Measurements from ENCODE around the gene DOCK11. TPM values are rescaled to one million over a fixed set of nuclear protein-coding genes. Genes with fewer than 3 reads are reported as not detected.

Gene DOCK11
- total RNA-seq, 4 donors from 2014 or later: 62.1 to 156 (median 76.3) TPM

GRCh38 chrX:118530219-118530911 lies 34.8 kb downstream of the DOCK11 start:
- TF ChIP-seq CTCF (IDR thresholded peaks at IDR 0.05): no peak
- ATAC-seq (ENCODE audit: low FRiP score): no peak

GRCh38 chrX:118534716-118535493 lies 39.3 kb downstream of the DOCK11 start:
- no peak for TF ChIP-seq CTCF (IDR thresholded peaks at IDR 0.05)
- DNase-seq (ENCODE audit: low spot score): no peak
- no peak for ATAC-seq (ENCODE audit: low FRiP score)

More at GRCh38 chrX:118530219-118530911, 34.8 kb downstream of the DOCK11 start:
- DNase-seq (ENCODE audit: low spot score): no peak

- DNase-seq (ENCODE audit: low spot score) (no peak), ATAC-seq (ENCODE audit: low FRiP score) (no peak)
- no peak for TF ChIP-seq CTCF (IDR thresholded peaks at IDR 0.05)
Observed at GRCh38 chrX:118536204-118536603, 40.6 kb downstream of the DOCK11 start.

GRCh38 chrX:118536687-118537461 lies 41.3 kb downstream of the DOCK11 start:
- ATAC-seq (ENCODE audit: low FRiP score): peak; percentile 58
- no peak for TF ChIP-seq CTCF (IDR thresholded peaks at IDR 0.05)

GRCh38 chrX:118538386-118538785 lies 42.8 kb downstream of the DOCK11 start:
- DNase-seq (ENCODE audit: low spot score): no peak
- no peak for ATAC-seq (ENCODE audit: low FRiP score)
- TF ChIP-seq CTCF (IDR thresholded peaks at IDR 0.05): no peak

More at GRCh38 chrX:118536687-118537461, 41.3 kb downstream of the DOCK11 start:
- DNase-seq (ENCODE audit: low spot score): no peak

GRCh38 chrX:118540342-118540741 lies 44.7 kb downstream of the DOCK11 start:
- DNase-seq (ENCODE audit: low spot score) (no peak), ATAC-seq (ENCODE audit: low FRiP score) (no peak)
- TF ChIP-seq CTCF (IDR thresholded peaks at IDR 0.05): no peak
